H9 (cell line): ENCODE results near the gene ZFP64. TPM values are rescaled to one million over a fixed set of nuclear protein-coding genes. Genes with fewer than 3 reads are reported as not detected.

Experiments used
- DNase-seq: peaks from one replicate; pipeline ENCODE4 v3.0.0-alpha.2; 2017
- H2AFZ ChIP-seq: one replicate; pipeline ENCODE4 v1.6.1; 2013; ENCODE audit warnings: mild to moderate bottlenecking, low read length, control low read depth, moderate library complexity
- H2AK5ac ChIP-seq: 2 replicates; pipeline ENCODE4 v1.6.1; 2013; ENCODE audit warnings: low read length, control low read depth, mixed read lengths; ENCODE audit not compliant: insufficient read length
- H2BK120ac ChIP-seq: one replicate; pipeline ENCODE4 v1.6.1; 2013; ENCODE audit warnings: low read depth, mild to moderate bottlenecking, low read length, control low read depth, inconsistent platforms; ENCODE audit not compliant: poor library complexity, severe bottlenecking
- H2BK12ac ChIP-seq: 2 replicates; pipeline ENCODE4 v1.6.1; 2013; ENCODE audit warnings: low read length, control low read depth, mixed read lengths, low read depth; ENCODE audit not compliant: insufficient read length
- H2BK15ac ChIP-seq: 2 replicates; pipeline ENCODE4 v1.6.1; 2013; ENCODE audit warnings: low read depth, low read length, control low read depth
- H2BK20ac ChIP-seq: one replicate; pipeline ENCODE4 v1.6.1; 2013; ENCODE audit warnings: low read depth, mild to moderate bottlenecking, low read length, control low read depth, inconsistent platforms; ENCODE audit not compliant: poor library complexity, severe bottlenecking
- H2BK5ac ChIP-seq: 2 replicates; pipeline ENCODE4 v1.6.1; 2013; ENCODE audit warnings: low read length, control low read depth, mixed read lengths; ENCODE audit not compliant: insufficient read length
- H3K14ac ChIP-seq: 2 replicates; pipeline ENCODE4 v1.6.1; 2013; ENCODE audit warnings: low read length, control low read depth; ENCODE audit not compliant: insufficient read depth
- H3K18ac ChIP-seq: 2 replicates; pipeline ENCODE4 v1.6.1; 2013; ENCODE audit warnings: low read depth, mild to moderate bottlenecking, mixed read lengths, low read length, control low read depth; ENCODE audit not compliant: insufficient read length
- H3K23ac ChIP-seq: 2 replicates; pipeline ENCODE4 v1.6.1; 2013; ENCODE audit warnings: low read length, control low read depth, mixed read lengths, low read depth; ENCODE audit not compliant: insufficient read length
- H3K23me2 ChIP-seq: 2 replicates; pipeline ENCODE4 v1.6.1; 2013; ENCODE audit warnings: low read depth, mild to moderate bottlenecking, mixed read lengths, low read length, control low read depth; ENCODE audit not compliant: insufficient read length, poor library complexity, severe bottlenecking
- H3K27ac ChIP-seq: 2 replicates; pipeline ENCODE4 v1.5.1; 2013; ENCODE audit warnings: low read length, control low read depth, mixed read lengths, low read depth; ENCODE audit not compliant: insufficient read length
- H3K27me3 ChIP-seq: 2 replicates; pipeline ENCODE4 v1.6.1; 2013; ENCODE audit warnings: low read length, control low read depth, inconsistent platforms; ENCODE audit not compliant: insufficient read depth
- H3K4ac ChIP-seq: 2 replicates; pipeline ENCODE4 v1.6.1; 2013; ENCODE audit warnings: low read depth, mild to moderate bottlenecking, control low read depth, inconsistent platforms, low read length, moderate library complexity
- H3K4me1 ChIP-seq: 2 replicates; pipeline ENCODE4 v1.6.1; 2013; ENCODE audit warnings: low read length, control low read depth, inconsistent platforms; ENCODE audit not compliant: insufficient read depth
- H3K4me2 ChIP-seq: 2 replicates; pipeline ENCODE4 v1.6.1; 2013; ENCODE audit warnings: low read length, control low read depth, mixed read lengths; ENCODE audit not compliant: insufficient read length, insufficient read depth
- H3K56ac ChIP-seq: 2 replicates; pipeline ENCODE4 v1.6.1; 2013; ENCODE audit warnings: low read depth, mild to moderate bottlenecking, mixed read lengths, low read length, control low read depth; ENCODE audit not compliant: insufficient read length
- H3K79me1 ChIP-seq: 2 replicates; pipeline ENCODE4 v1.6.1; 2013; ENCODE audit warnings: low read depth, mild to moderate bottlenecking, moderate library complexity, low read length, control low read depth, inconsistent platforms; ENCODE audit not compliant: insufficient read depth, poor library complexity, severe bottlenecking
- H3K79me2 ChIP-seq: 2 replicates; pipeline ENCODE4 v1.6.1; 2013; ENCODE audit warnings: low read length, control low read depth, inconsistent platforms; ENCODE audit not compliant: insufficient read depth
- H3K9ac ChIP-seq: 2 replicates; pipeline ENCODE4 v1.6.1; 2013; ENCODE audit warnings: low read length, control low read depth, mixed read lengths; ENCODE audit not compliant: insufficient read length; ENCODE audit errors: extremely low read depth
- H3K9me3 ChIP-seq: one replicate; pipeline ENCODE4 v1.6.1; 2013; ENCODE audit warnings: low read depth, low read length, inconsistent platforms; ENCODE audit not compliant: control insufficient read depth
- H3T11ph ChIP-seq: one replicate; pipeline ENCODE4 v1.6.1; 2013; ENCODE audit warnings: mild to moderate bottlenecking, low read length, control low read depth, inconsistent platforms
- H4K20me1 ChIP-seq: one replicate; pipeline ENCODE4 v1.6.1; 2013; ENCODE audit not compliant: control insufficient read depth, insufficient read length, insufficient read depth
- H4K5ac ChIP-seq: 2 replicates; pipeline ENCODE4 v1.6.1; 2013; ENCODE audit warnings: low read depth, mild to moderate bottlenecking, mixed read lengths, low read length, control low read depth; ENCODE audit not compliant: insufficient read length
- H4K8ac ChIP-seq: replicated peaks from 2 replicates; pipeline ENCODE4 v1.6.1; 2013; ENCODE audit warnings: low read length, control low read depth, mixed read lengths, low read depth; ENCODE audit not compliant: insufficient read length
- H4K91ac ChIP-seq: 2 replicates; pipeline ENCODE4 v1.6.1; 2013; ENCODE audit warnings: low read depth, mild to moderate bottlenecking, moderate library complexity, mixed read lengths, low read length, control low read depth; ENCODE audit not compliant: insufficient read length
- H3K27ac Mint-ChIP-seq, 3 experiments: 2 replicates in 2 of 3; 3 replicates in 1 of 3; pipeline ENCODE4 v1.8.0; 2020 to 2021; ENCODE audit warnings: mixed read lengths in 3 of 3, mild to moderate bottlenecking in 1 of 3, moderate library complexity in 1 of 3
- H3K27me3 Mint-ChIP-seq: 2 replicates; pipeline ENCODE4 v1.8.0; 2021; ENCODE audit warnings: low read depth, mild to moderate bottlenecking, moderate library complexity, mixed read lengths
- H3K36me3 Mint-ChIP-seq, 3 experiments: 2 replicates in 2 of 3; 3 replicates in 1 of 3; pipeline ENCODE4 v1.8.0; 2020 to 2021; ENCODE audit warnings: low read depth in 3 of 3, mixed read lengths in 3 of 3; ENCODE audit not compliant: insufficient read depth in 1 of 3
- H3K4me1 Mint-ChIP-seq, 2 experiments: 2 replicates each; pipeline ENCODE4 v1.8.0; 2020; ENCODE audit warnings: mixed read lengths in 2 of 2
- H3K4me3 Mint-ChIP-seq, 2 experiments: 2 replicates in 1 of 2; 3 replicates in 1 of 2; pipeline ENCODE4 v1.8.0; 2020 to 2021; ENCODE audit warnings: mild to moderate bottlenecking in 2 of 2, mixed read lengths in 2 of 2, moderate library complexity in 1 of 2
- H3K9me3 Mint-ChIP-seq, 2 experiments: 2 replicates in 1 of 2; 3 replicates in 1 of 2; pipeline ENCODE4 v1.8.0; 2020; ENCODE audit warnings: mild to moderate bottlenecking in 2 of 2, mixed read lengths in 2 of 2, moderate library complexity in 1 of 2
- CTCF ChIP-seq: fragments of 200-600 bp; sonication (generic); conservative IDR thresholded peaks from 3 replicates; pipeline ENCODE4 v1.8.0; 2021; ENCODE audit warnings: antibody characterized with exemption, mild to moderate bottlenecking
- WGBS: extraction: QIAGEN DNeasy Blood & Tissue Kit; methylation state at CpG from one replicate; pipeline ENCODE4 v1.1.7; 2013; ENCODE audit warnings: missing lambda C conversion rate, low lambda C conversion rate, mixed read lengths; ENCODE audit not compliant: insufficient read length; ENCODE audit errors: extremely low coverage; 5-methylcytosine and 5-hydroxymethylcytosine counted together
- total RNA-seq: library from RNA; stranded (reverse); gene quantifications from 2 replicates; pipeline ENCODE4 v1.2.1, GENCODE V29; 2021

ZFP64 gene
- total RNA-seq, 1 experiment from 2014 or later, result 29.2 TPM

GRCh38 chr20:52110456-52110855, 81.1 kb downstream of the ZFP64 start:
- Histone ChIP-seq H4K8ac (no peak overlapping the region), H3K23me2 (peaks cover 5% of the 10 kb centered on the region), H3K18ac (no peak overlapping the region), H2BK20ac (no peak overlapping the region), H3K23ac (no peak overlapping the region), H3K14ac (no peak overlapping the region), H3T11ph (no peak overlapping the region), H2BK15ac (no peak overlapping the region), H3K4me2 (no peak overlapping the region), H3K9me3 (no peaks in the 10 kb centered on the region), H3K56ac (no peak overlapping the region), H2BK12ac (no peak overlapping the region), H2BK120ac (no peak overlapping the region), H3K9ac (no peak overlapping the region), H3K27me3 (peaks cover 5% of the 10 kb centered on the region; the same call in 1 of the 2 replicates), H2AK5ac (no peak overlapping the region), H2AFZ (no peak overlapping the region), H3K27ac (no peak overlapping the region), H3K4me1 (no peaks in the 10 kb centered on the region), H4K20me1 (no peaks in the 10 kb centered on the region), H2BK5ac (no peak overlapping the region), H3K79me2 (no peaks in the 10 kb centered on the region), H4K91ac (no peak overlapping the region), H3K4ac (no peak overlapping the region), H3K79me1 (no peaks in the 10 kb centered on the region), H4K5ac (no peak overlapping the region)
- Mint-ChIP-seq H3K9me3 (no peaks in the 10 kb centered on the region), H3K4me1 (peaks cover 4 to 13% of the 10 kb centered on the region in 2 experiments; a peak in 1 of 4 replicates), H3K27me3 (peaks cover 34% of the 10 kb centered on the region), H3K4me3 (no peak overlapping the region), H3K36me3 (no peaks in the 10 kb centered on the region; a peak in 1 of 7 replicates), H3K27ac (no peak overlapping the region)
- TF ChIP-seq CTCF, result no peak
- no CpG with 5 or more reads among the region's 6 CpGs for WGBS
- DNase-seq, result no peak
